Heart left ventricle (tissue), 13 donors: ENCODE measurements around the gene KCNQ1.

Experiments
- CTCF ChIP-seq, 12 donors: fragments of 200-600 bp; sonication (generic) in 4 of 12; IDR thresholded peaks; one replicate each; pipeline versions ENCODE4 v1.5.0 to v1.8.0; 2018 to 2022; ENCODE audit warnings: antibody characterized with exemption in 12 of 12, mild to moderate bottlenecking in 5 of 12
- POLR2A ChIP-seq, 2 donors: fragments of 450-650 bp; IDR thresholded peaks; one replicate each; pipeline ENCODE4 v1.6.1; 2017; ENCODE audit warnings: antibody characterized with exemption in 2 of 2, mild to moderate bottlenecking in 2 of 2, moderate library complexity in 2 of 2
- donor health status: ischemic (EF 13 %, LVEDD 7.1; RV severe dilation, severe dysfunction).
- donor health status: DM: no; HTN: yes; CAD: no.
- donor health status: DM: no; HTN: no; CAD: no.
- donor health status: ischemic (EF 25% LVEDD 6.9; RV normal size, moderate dysfunction).
- donor health status: ischemic (EF 25% LVEDD 5.7; RV mildly dilated, moderate dysfunction).
- donor health status: ischemic (EF 35%, LVEDD 5.7; RV mildly dilated, moderate dysfunction).
- donor health status: nonischemic (EF 11% LVEDD 7.7; RV severe dilation, severe dysfunction).
- donor health status: DM: yes; HTN: yes; CAD: no.
- donor health status: PGD.
- donor health status: ischemic (EF 29% LVEDD 5.4; RV normal size, mild dysfunction).
- donor health status: nonischemic (EF 23%, LVEDD 6.1; RV moderate dilation, normal function).

- TF ChIP-seq POLR2A (IDR thresholded peaks at IDR 0.05): no peak
- TF ChIP-seq CTCF (IDR thresholded peaks at IDR 0.05): no peak
These were observed 200.9 kb downstream of the KCNQ1 start for GRCh38 chr11:2645779-2646118.
